Measurements from ENCODE around the gene IGFLR1.

DNA sequence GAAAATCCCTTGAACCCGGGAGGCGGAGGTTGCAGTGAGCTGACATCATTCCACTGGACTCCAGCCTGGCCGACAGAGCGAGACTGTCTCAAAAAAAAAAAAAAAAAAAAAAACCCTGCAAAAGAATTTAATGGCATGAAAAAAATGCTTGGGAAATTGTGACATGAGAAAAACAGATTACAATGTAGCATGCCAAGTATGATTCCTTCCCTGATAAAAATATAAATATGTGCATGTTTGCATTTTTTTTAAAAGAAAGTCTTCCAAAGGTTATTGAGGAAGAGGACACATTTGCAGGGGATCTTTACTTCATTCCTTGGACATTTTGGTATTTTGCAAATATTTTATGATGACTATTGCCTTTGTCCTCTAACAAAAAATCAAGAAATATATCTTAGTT is 52.4 kb downstream of the IGFLR1 start:
- TF ChIP-seq MXI1 (IDR thresholded peaks at IDR 0.05; ENCODE audit: low read depth, low read length) (no peak), ETV5 (CRISPR knock-in tag; IDR thresholded peaks at IDR 0.05; ENCODE audit: low read depth) (no peak), SETDB1 (IDR thresholded peaks at IDR 0.05; ENCODE audit: low read length) (no peak), POLR2A (conservative IDR thresholded peaks at IDR 0.05) (no peak), SMARCC2 (IDR thresholded peaks at IDR 0.05; ENCODE audit: low read depth) (no peak), ESRRA (IDR thresholded peaks at IDR 0.05; ENCODE audit: borderline replicate concordance, low read depth) (no peak), POLR2AphosphoS5 (IDR thresholded peaks at IDR 0.05; ENCODE audit: control insufficient read depth, insufficient read depth, low read depth, low read length) (no peak)
